GM18526 (cell line): ENCODE data around the gene PLTP.

Experiments
- POLR2A ChIP-seq: IDR thresholded peaks from 3 replicates; pipeline ENCODE4 v1.6.1; 2011; ENCODE audit not compliant: insufficient read length; ENCODE audit errors: extremely low read depth

PLTP gene

DNA sequence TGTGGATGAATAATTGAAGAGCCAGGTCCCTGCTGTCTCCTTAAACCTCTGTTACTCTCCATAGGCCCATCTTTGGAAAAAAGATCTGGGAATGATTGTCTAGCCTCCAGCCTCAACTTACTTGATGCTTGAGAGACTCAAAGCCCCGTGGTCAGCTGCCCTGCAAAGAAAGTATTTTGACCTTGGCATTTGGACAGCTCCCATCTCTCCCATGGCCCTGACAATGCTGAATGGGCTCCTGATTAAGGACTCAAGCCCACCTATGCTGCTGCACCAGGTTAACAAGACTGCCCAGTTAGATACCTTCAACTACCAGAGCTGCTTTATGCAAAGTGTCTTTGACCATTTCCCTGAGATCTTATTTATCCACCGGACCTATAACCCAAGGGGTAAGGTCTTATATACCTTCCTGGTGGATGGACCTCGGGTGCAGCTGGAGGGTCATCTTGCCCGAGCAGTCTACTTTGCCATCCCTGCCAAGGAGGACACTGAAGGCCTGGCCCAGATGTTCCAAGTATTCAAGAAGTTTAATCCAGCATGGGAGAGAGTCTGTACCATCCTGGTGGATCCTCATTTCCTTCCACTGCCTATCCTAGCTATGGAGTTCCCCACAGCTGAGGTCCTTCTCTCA is 29.4 kb downstream of the PLTP start:
- no peak for TF ChIP-seq POLR2A

DNA sequence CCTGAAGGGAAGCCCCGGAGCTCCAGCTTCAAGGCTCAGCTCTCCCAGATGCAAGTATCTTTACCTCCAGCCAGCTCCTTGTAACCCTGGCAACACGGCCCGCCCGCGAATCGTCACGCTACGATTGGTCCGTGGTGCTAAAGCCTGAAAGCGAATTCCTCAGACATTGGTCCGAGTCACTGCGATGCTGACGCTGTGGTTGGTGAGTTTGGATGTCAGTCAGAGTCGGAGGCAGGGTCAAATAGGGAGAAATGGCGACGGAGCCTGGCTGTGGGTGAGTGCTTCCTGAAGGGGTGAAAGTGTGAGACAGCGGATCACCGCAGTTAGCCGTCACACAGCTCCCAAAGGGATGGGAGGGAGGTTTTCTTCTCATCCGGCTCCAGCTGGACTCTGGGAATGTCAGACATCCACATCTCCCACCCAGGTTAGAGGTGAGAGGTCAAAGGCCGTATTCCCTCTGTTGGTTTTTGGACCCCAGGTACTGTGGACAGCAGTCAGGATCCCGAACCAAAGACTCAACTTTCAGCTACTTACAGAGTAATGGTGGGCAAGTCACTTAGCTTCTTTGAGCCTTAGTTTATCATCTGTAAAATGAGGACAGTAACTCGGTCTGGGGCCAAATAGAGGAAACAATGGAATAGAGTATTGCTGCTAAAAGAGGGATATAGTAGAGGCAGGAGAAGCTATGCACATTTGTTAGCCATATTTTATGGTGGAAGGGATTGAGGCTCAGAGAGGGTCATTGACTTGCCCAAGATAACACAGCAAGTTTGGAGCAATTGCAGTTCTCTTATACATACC is 30.8 kb downstream of the PLTP start, which contains the start of gene ZSWIM1:
Gene ZSWIM1 (plus strand): TSS at position 240 of the 801 bp plus-strand sequence. CDS start 1,366 bp downstream, outside the sequence.
- TF ChIP-seq POLR2A = peak; percentile 91

DNA sequence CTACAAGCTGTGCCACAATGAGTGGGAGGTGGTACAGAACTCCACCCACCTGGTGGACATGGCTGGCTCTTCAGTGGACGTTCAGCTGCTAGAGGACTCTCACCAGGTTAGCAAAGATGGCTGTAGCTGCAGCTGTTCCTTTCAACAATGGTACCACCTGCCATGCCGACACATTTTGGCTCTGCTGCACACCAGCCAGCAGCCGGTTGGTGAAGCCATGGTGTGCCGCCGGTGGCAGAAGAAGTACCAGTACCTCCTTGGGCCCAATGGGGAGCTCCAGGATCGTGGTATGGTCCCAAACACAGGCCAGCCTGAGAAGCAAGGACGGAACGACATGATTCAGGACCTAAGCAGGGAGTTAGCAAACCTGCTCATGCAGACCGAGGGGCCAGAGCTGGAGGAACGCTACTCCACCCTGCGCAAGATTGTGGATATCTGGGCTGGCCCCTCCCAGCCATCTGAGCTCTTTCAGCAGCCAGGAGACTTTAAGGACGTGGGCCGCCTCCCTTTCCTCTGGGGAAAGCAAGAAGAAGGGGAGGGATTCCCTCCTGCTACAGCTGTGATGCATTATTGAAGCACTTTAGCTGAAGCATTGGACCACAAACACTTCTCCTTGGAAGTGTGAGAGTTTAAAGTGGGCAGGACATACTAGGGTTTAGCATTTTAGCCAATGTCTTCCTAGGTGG is 33.7 kb downstream of the PLTP start:
- TF ChIP-seq POLR2A = no peak

DNA sequence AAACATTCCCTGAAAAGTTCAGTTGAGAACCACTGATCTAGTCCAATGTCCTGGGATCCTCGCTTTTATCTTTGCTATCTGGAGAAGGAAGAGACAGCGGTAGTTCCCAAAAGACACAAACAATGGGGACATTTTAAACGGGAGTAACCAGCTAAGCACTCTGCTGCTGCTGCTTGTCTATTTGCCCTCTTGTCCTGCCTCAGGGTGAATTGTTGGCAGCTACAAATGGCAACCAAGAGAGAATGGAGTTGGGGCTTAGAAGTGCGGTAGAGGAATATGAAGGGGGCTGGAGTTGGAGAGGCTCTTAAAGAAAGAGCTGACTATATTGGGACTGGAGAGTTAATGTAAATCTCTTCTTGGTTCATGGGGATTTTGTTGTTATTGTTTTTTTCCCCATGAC is 37.4 kb downstream of the PLTP start:
- TF ChIP-seq POLR2A = no peak

DNA sequence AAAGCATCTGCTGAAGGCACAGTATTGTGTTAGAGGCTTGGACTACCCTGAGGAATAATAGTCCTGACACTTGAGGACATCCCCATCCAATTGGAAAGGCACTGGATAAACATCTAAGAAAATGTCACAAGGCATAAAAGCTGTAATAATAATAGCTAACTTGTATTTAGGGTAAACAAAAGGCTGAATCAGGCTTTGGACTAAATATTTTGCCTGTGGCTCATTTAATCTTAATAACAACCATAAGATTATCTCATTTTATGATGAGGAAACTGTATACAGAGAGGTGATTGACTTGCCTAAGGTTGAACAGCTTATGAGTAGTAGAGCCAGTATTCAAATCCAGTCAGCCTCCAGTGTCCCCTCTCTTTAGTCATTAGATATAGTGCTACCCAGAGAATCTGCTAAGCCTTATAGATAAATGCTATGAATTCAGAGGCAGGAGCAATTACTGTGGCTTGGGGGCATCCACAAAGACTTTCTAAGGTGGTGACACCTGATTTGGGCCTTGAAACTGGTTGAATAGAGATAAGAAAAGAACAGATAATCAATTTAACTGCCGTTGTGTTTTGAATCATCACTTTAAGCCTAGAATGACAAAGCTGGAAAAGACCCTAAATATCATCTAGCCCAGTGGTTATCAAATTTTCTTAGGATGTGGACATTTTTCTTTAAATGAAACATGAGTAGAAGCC is 38.4 kb downstream of the PLTP start:
- no peak for TF ChIP-seq POLR2A

DNA sequence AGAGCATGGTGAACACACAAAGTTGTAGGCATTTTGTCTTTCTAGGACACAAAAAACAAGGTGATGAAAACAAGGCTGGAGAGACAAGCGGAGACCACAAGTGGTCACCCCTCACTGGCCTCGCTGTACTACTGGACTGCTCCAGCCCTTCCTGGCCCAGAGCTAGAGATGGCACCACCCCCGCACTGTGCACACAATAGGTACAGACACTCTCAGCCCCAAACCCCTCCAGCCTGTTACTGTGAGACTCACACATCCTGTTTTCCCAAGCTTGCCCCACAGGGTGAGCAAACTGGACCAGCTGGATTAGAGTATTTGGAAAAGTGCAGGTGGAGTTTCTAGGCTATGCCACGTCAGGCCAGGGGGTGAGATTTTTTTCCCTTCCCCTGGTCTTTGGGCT is 39.3 kb downstream of the PLTP start:
- no peak for TF ChIP-seq POLR2A

DNA sequence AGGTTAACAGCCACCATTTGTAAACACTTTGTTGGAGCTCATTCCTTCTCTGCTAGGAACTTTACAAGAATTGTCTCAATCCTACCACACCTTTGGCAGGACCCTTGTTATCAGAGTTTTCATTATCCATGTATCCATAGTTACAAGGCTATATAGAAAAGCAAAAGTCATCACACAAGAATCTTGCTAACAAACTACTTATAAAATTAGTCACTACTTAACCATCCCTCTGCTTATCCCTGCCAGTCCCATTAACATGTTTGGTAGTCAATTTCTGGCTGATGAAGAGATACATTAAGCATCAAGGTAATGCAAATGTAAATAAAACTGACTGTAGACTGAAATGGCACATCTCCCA is 44.2 kb downstream of the PLTP start:
- no peak for TF ChIP-seq POLR2A

DNA sequence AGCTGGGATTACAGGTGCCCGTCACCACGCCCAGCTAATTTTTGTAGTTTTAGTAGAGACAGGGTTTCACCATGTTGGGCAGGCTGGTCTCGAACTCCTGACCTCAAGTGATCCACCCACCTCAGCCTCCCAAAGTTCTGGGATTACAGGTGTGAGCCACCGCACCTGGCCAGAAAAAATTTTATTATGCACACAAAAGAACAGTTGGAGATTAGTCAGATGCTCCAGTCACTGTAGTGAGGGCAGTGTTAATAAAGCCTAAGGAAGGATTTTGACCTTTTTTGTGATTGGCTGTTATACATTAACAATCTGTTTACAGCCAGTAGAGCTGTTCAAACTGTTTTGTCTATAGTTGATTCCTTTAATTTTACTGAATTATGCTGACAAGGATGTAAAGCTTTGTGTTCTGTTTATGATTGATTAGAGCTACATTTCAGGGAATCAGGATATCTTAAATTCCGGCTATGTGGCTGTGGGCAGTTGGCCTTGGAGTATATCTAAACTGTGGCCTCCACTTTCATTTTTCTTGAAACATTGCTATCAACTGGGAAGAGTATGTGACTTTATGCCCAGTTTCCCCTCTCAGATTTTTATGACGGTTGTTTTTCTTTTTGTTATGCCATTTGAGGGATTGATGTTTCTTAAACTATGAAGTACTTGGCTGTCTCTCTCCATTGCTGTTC is 44.7 kb downstream of the PLTP start:
- TF ChIP-seq POLR2A = no peak

DNA sequence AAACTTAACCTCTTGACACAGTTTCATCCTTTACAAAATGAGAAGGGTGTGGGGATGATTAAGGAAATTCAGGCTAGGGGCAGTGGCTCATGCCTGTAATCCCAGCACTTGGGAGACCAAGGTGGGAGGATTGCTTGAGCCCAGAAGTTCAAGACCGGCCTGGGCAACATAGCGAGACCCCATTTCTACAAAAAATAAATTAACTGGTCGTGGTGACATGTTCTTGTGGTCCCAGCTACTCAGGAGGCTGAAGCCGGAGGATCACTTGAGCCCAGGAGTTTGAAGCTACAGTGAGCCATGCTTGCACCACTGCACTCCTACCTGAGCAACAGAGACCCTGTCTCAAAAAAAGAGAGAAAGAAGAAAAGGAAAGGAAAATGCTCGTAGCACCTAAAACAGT is 45.5 kb downstream of the PLTP start:
- TF ChIP-seq POLR2A = no peak

DNA sequence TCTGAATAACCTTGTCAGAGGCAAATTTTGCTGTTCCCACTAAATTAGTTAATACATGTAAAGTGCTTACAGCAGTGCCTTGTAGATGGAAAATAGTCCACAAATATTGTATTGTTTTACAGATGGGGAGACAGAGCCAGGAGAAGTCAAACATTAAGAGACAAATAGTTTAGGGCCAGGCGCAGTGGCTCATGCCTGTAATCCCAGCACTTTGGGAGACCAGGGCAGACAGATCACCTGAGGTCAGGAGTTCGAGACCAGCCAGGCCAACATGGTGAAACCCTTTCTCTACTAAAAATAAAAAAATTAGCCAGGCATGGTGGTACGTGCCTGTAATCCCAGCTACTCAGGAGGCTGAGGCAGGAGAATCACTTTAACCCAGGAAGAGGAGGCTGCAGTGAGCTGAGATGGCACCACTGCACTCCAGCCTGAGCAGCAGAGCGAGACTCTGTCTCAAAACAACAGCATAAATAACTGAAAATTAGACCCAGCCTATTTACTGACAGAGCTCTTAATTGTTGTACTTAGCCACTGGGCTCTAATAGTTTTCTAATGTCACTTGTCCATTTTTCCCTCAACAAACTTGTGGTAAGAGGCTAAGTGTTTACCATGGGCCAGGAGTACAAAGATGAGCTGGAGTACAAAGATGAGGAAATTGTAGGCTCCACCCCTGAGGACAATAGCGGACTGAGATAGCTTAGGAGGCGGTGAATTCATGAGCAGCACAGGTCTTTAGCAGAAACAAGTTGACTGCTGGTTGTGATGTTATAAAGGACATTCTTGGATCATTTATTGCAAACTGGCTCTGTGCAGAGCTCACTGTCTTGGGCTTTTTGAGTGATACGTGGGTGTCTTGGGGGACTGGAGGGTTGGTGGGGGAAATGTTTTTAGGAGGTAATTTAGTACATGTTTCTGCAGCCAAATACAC is 48.1 kb downstream of the PLTP start:
- no peak for TF ChIP-seq POLR2A

DNA sequence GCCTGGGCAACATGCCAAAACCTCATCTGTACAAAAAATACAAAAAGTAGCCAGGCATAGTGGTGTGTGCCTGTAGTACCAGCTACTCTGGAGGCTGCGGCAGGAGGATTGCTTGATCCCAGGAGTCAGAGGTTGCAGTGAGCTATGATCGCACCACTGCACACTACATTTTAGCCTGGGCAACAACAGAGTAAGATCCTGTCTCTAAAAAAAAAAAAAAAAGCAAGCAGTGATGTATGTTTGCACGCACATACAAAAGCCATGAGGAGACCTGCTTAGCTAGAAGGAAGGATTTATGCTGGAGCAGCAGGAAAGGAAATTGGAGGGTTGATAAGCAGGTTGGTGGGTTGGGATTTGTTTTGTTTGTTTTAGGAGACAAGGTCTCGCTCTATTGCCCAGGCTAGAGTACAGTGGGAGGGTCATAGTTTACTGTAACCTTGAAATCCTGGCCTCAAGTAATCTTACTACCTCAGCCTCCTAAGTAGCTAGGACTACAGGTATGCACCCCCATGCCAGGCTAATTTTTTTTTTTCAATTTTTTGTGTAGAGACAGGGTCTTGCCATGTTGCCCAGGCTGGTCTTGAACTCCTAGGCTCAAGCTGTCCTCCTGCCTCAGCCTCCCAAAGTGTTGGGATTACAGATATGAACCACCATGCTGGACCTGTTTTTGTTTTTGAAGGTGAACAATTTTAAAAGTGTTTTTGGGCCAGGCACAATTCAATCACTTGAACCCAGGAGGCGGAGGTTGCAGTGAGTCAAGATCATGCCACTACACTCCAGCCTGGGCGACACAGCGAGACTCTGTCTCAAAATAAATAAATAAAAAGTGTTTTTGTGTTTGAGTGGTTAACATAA is 50.5 kb downstream of the PLTP start:
- no peak for TF ChIP-seq POLR2A

DNA sequence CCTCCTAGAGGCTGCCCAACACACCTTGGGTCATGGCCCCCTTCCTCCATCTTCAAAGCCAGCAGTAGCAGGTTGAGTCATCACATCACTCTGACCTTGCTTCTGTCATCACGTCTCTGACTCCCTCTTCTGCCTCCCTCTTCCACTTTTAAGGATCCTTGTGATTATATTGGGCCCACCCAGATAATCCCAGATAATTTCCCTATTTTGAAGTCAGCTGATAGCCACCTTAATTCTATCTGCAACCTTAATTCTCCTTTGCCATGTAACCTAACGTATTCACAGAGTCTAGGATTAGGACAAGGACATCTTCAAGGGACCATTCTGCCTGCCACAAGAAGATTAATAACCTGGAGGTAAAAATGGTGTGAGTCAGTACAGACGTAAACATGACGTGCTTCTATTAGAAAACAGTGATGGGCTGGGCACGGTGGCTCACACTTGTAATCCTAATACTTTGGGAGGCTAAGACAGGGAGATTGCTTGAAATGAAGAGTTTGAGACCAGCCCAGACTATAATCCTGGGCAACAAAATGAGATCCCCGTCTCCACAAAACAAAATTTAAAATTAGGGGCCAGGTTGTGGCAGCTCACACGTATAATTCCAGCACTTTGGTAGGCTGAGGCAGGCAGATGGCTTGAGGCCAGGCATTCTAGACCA is 51.3 kb downstream of the PLTP start:
- no peak for TF ChIP-seq POLR2A

DNA sequence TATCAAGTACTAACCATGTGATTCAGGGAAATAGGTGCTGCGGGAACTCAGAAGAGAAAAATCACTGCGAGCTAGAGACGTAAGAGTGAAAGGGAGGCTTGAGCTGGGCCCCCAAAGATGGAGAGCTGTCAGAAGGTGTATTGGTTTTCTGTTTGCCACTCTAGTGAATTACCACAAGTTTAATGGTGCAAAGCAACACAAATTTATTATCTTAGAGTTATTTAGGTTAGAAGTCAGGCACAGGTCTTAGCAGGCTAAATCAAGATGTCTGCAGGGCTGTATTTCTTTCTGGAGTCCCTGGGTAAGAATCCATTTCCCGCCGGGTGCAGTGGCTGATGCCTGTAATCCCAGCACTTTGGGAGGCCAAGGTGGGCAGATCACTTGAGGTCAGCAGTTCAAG is 52.0 kb downstream of the PLTP start:
- no peak for TF ChIP-seq POLR2A

DNA sequence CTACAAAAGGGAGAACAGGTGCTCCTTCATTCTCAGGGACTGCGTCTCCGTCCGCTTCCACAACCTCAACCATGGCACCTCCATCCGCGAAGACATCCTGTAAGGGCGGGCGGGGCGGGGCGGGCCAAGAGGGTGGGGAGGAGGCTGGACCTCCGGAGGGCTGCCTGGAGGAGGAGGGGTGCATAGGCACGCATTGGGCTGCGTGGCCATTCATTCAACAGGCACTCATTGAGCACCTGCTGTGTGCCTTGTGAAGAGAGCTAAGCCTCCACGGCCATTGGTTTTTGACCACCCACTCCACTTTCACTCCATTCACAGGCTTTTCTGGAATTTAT is 54.1 kb downstream of the PLTP start:
- TF ChIP-seq POLR2A = peak; percentile 1
